HG03354 (cell line): Measurements from ENCODE around the gene C9.
"Not testable (repeated sequence)": the region's sequence is repeated elsewhere in the genome, so short reads cannot be mapped to it uniquely, and the experiment has no call there.

ENCODE experiments used
- ATAC-seq: cut with Tn5 transposase; IDR thresholded peaks from one replicate; pipeline ENCODE4 v1.9.1; 2021; ENCODE audit warnings: mild to moderate bottlenecking; ENCODE audit not compliant: unreplicated experiment, poor library complexity, severe bottlenecking

The C9 gene

DNA sequence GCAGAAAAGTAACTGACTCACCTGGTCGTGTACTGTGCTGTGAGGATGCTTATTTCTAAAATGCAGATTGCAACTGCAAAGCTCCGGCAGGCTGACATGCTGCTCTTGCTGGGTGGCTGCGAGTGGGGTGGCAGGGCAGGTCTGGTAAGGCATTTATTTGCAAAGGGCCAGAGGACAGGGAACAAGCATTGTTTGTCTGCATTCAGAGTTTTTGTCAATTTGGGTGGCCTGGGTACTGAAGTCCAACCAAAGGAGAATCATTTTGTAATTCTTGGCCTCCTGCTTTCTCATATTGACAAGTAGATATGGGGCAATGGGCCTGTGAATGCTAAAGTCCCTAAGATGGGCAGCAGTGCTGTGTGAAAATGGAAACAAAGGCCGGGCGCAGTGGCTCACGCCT is at the start of gene C9:
Gene C9, minus strand, starts transcription at position 129 of the 400 bp plus-strand sequence. Its CDS starts 31 bp downstream, at position 98.
- ATAC-seq, result no peak

DNA sequence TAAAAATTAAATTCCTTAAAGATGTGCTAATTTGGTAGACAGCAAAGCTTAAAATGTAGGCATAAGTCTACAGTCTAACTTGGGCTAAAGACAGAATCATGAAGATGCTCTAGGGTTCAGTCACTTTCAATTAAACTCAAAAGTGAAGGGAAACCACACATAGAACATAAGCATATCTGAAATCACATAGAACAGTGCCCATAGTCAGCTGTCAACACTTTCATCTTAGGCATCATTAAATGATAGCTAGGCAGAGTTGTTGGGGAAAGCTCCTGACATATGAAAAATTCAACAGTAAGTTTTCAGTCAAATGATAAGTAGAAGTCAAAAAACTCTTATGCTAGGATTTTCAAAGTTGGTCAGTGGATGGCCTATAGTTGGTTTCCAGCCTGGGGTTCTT is 49.5 kb upstream of the C9 start:
- ATAC-seq, result no peak

DNA sequence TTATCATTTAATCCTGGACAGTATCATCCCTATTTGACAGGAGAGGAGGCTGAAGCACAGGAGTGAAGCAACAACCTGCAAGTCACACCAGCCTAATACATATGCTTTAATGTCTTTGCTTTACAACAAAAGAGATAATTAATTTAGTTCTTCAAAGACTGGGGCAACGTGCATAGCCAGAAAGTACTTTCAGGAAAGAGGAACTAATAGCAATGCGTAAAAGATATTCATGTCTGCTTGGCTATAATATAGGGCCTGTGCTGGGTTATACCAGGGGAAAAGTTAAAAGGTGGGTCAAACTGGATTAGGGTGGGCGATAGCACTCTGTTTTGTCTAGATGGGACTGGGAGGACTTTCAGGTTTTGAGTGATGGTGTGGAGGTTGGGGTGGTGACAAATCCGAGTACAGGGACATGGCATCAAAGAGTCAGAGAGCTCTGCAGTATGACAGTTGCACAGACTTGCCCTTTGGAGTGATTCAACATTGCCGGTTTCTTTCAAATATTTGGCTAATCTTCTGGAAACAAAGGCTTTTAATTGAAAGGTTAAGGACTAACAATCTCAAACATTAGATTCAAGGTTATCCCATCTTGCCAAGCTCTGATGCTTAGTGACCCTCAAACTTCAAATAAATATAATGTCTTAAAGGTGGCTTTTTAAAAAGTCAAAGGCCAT is 48.6 kb upstream of the C9 start:
- no peak for ATAC-seq

- no peak for ATAC-seq
Measured at GRCh38 chr5:39411985-39412384, 47.7 kb upstream of the C9 start.

- ATAC-seq, result no peak
Measured at GRCh38 chr5:39411061-39411460, 46.8 kb upstream of the C9 start.

GRCh38 chr5:39409033-39409432 is 44.7 kb upstream of the C9 start:
- no peak for ATAC-seq

DNA sequence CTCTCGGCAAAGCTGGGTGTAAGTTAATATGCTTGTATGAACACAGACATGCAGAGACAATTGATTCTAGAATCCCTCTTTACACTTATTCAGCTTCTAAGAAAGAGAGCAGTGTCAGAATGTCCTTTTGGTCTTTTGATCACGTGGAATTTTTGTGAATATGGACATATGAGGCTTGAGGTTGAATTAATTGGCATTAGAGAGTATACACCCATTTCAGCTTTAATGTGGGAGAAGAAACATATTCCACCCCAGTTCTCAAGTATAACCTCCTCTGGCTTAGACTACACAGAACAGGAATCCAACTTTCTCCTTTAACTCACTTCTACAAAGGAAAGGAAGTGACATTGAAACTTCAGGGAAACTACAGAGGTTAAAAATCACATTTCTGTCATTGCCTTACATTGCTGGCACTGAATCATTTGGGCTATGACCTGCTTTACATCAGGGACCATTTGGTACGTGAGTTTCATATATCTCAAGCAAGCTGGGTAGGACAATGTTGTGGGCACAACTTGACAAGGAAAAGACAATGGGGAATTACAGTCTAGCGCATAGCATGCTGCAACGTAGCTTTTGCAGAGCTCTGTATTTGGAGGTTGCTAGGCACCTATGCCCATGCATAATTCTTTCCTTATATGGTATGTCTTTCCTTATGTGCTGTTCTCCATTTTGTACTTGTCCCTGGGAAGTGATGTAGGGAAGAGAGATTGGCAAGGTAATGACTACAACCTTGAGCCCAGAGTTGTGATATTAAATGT is 41.0 kb upstream of the C9 start:
- no peak for ATAC-seq

DNA sequence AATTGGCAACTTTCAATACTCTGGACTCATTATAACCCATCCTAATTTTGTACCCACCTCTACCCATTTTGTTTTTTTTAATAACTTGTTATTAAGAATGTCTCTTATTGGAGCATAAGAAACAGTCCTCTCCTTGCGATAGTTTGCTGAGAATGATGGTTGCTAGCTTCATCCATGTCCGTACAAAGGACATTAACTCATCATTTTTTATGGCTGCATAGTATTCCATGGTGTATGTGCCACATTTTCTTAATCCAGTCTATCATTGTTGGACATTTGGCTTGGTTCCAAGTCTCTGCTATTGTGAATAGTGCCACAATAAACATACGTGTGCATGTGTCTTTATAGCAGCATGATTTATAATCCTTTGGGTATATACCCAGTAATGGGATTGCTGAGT is 39.5 kb upstream of the C9 start:
- ATAC-seq, result not testable (repeated sequence)

- not testable (repeated sequence) for ATAC-seq
Measured at GRCh38 chr5:39402140-39402539, 37.8 kb upstream of the C9 start.

DNA sequence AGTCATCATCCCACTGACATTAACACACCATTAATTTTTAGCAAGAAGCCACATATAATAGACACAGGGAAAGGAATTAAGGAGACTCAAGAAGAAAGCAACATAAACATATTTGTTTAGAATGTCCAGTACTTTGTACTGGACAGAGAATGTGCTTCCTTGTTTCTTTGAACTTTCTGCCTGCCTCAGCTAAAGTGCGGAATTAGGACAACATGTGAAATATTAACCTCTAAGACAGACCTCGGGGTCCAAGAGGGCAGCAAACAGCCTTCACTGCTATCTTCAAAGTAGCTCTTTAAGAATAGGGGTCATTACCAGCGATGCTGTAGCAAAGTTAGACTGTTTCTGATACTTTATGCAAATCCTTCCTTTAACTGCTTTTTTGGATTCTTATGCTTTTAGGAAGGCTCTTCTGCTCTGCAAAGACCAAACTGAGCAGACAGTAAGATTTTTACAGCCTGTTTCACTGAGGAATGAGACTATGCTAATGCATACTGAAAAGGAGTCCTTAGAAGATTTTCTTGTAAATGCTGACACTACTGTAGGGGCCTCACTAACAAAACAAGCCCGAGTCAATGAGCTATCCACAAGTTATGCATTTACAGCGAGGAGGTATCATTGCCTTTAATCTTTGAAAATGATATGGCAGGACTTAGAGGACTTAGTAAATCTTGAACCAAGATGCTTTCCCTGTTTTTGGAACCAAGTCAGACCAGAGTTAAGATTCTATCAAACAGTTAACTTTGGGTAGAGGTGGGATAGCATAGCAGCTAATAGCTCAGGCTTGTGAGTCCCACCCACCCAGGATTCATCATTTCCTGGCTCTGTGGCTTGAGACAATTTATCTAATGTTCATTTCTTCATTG is 36.7 kb upstream of the C9 start:
- ATAC-seq, result no peak

GRCh38 chr5:39399135-39400036 is 35.1 kb upstream of the C9 start:
- no peak for ATAC-seq

GRCh38 chr5:39396843-39397242 is 32.5 kb upstream of the C9 start:
- ATAC-seq, result no peak

- ATAC-seq, result no peak
Measured at GRCh38 chr5:39395521-39395920, 31.2 kb upstream of the C9 start.

DNA sequence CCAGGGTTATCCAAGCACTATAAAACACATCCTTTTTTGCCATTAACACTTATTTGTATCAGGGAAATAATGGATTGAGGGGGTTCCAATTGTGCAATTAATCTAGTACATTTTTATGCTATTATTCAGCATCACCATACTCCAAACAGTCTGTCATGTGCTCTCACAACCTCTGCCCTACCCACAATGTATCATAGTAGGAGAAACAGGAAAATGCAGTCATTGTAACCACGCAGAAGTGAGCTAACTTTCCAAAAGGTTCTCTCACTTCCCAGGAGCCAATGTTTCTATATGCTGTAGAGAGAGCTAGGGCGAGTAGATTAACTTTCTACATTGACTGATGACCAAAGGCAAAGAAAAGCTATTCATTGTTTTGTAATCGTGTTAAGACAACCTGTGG is 30.7 kb upstream of the C9 start:
- no peak for ATAC-seq

DNA sequence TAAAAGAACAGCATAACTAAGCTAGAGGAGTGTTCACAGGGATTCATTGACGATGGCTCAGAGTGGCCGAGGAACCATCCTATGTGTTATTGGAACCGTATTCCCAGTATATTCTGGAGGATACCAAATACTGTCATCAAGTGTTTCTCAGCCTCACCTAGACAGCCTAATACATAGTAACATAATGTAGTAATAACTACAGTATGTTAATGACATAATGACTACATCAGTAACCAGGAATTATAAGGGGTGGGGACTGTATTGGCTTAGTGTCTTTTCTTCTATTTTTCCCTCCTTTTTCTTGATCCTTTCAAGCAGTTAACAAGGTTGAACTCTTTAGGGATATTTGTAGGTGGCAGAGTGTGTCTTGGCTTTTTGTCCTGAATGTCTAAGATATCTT is 26.6 kb upstream of the C9 start:
- no peak for ATAC-seq

DNA sequence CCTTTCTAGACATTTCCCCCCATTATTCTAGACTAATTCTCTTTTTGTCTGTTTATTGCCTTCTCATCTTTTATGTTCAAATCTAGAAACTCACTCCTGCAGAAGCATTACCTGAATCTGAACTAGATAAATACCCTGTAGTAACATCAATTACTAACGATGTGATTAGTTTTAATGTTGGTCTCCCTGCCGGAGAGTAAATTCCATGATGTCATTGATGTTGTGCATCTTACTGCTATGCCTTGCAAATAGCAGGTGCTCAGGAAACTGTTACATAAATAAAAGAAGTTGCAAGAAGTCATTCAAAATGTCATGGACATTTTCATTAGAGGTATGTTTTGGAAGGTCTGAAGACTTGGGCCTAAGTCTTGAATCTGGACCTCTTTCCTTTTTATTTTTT is 23.0 kb upstream of the C9 start:
- ATAC-seq, result no peak

GRCh38 chr5:39384271-39384670 is 20.0 kb upstream of the C9 start:
- ATAC-seq, result no peak

- no peak for ATAC-seq
Measured at GRCh38 chr5:39381376-39381775, 17.1 kb upstream of the C9 start.

- ATAC-seq, result no peak
Measured at GRCh38 chr5:39379693-39380092, 15.4 kb upstream of the C9 start.

GRCh38 chr5:39377613-39378012 is 13.3 kb upstream of the C9 start:
- no peak for ATAC-seq
